Astrocyte of the spinal cord (primary cell): ENCODE data around the gene SH3RF3.

Experiments
- DNase-seq: peaks from one replicate; pipeline ENCODE4 v3.0.0; 2011; ENCODE audit warnings: low read depth, low spot score
- H3K4me3 ChIP-seq: 2 replicates; pipeline ENCODE4 v1.5.1; 2011; ENCODE audit warnings: low read depth, mild to moderate bottlenecking, low read length, moderate library complexity
- CTCF ChIP-seq: IDR thresholded peaks from 2 replicates; pipeline ENCODE4 v1.5.1; 2012; ENCODE audit warnings: low read depth, mild to moderate bottlenecking, low read length, inconsistent platforms
- in situ Hi-C: cut with HindIII; loops from 2 replicates; pipeline ENCODE4 v1.10.0; 2017; ENCODE audit warnings: low sequenced_read_pairs

SH3RF3 gene

GRCh38 chr2:109153005-109153784 lies 24.2 kb downstream of the SH3RF3 start:
- TF ChIP-seq CTCF = no peak
- no peak overlapping the region for H3K4me3 ChIP-seq
- in situ Hi-C loops = no loop called here
- DNase-seq = no peak

GRCh38 chr2:109153807-109154206 lies 24.8 kb downstream of the SH3RF3 start:
- no peak for TF ChIP-seq CTCF
- DNase-seq = no peak
- H3K4me3 ChIP-seq = no peak overlapping the region
- in situ Hi-C loops = no loop called here

DNA sequence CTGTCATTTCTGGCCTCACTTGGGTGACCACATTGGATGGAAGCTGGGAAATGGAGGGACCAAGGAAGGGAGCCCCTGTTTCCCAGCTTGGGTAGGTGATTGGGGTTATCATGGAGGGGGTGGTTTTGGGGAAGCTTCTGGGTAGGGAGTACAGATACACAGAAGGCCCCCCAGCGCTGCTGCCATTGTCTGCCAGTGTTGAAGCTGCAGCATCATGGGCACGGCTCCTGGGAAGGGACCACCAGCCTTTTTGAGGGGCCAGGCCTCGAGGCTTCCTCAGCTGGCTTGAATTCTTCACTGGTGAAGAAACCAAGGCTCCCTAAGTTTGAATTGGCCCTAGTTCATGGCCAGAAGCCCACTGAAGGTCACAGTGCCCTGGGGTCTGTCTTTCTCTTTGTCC lies 25.2 kb downstream of the SH3RF3 start:
- no peak overlapping the region for H3K4me3 ChIP-seq
- in situ Hi-C loops = no loop called here
- no peak for TF ChIP-seq CTCF

DNA sequence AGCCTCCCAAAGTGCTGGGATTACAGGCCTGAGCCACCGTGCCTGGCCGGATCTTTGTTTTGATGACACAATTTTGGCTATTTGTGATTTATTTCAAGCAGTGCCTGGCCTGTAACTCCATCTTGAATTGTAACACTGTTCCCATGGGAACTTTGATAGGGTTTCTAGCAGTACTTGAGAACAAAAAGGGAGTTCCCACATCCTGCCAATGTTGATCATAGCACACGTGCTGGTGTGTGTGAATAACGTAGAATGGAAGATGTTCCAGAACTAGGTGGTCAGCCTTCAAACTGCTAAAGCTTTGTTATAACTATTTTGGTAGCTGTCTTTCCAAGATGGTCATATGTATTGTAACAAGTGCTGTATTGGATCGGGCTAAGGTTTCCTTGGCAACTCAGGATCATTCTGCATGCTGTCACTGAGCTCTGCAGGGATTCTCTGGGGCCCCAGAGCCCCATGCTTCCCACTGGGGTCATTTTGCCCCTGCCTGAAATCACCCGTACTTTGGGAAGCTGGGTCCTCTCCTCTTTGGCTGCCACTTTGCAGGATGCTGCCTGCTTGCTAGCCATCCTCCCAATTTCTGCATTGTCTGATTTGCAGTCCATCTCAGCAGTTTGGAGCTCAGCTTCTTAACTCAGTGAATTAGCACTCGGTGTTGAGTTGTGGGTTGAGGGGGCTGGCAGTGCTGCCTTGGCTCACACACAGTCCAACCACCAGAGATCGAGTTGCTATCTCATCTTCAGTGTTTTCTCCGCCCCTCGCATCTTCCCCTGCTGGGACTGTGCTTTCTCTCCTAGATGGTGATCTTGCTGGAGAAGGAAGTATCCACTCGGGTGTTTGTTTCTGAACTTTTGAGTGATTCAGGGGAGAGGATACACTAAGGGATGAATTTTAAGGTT lies 26.8 kb downstream of the SH3RF3 start:
- no peak overlapping the region for H3K4me3 ChIP-seq
- no peak for TF ChIP-seq CTCF
- DNase-seq = peak; percentile 46
- in situ Hi-C loops = no loop called here

More for the DNA sequence above, 25.2 kb downstream of the SH3RF3 start:
- DNase-seq = no peak

GRCh38 chr2:109157563-109158105 lies 28.6 kb downstream of the SH3RF3 start:
- H3K4me3 ChIP-seq = no peak overlapping the region
- DNase-seq = no peak
- no peak for TF ChIP-seq CTCF
- in situ Hi-C loops = no loop called here

- no peak overlapping the region for H3K4me3 ChIP-seq
- in situ Hi-C loops = no loop called here
- DNase-seq = no peak
- TF ChIP-seq CTCF = no peak
These were observed 29.2 kb downstream of the SH3RF3 start for GRCh38 chr2:109158237-109158636.
